ENCODE results near the gene ACTN2.

- TF ChIP-seq CTCF (IDR thresholded peaks at IDR 0.05; ENCODE audit: low read depth, low read length) (no peak), EZH2phosphoT487 (IDR thresholded peaks at IDR 0.05; ENCODE audit: low read depth) (no peak)
Measured at GRCh38 chr1:236727521-236727920, 41.2 kb downstream of the ACTN2 start.
